HEK293 (cell line): ENCODE data around the gene TP73.
A peak's percentile ranks its signal among the peaks of the same experiment; 100 is the strongest.

Experiments used
- CTCF ChIA-PET: fragments of 350-600 bp; formaldehyde crosslinking; extraction: SDS; loops from one replicate; lab custom pipeline; 2021; ENCODE audit warnings: antibody characterized with exemption; lab: Yijun Ruan, JAX
- POLR2A ChIA-PET: fragments of 300-600 bp; formaldehyde crosslinking; extraction: SDS; loops from one replicate; lab custom pipeline; 2020; ENCODE audit warnings: antibody characterized with exemption, inconsistent platforms; lab: Yijun Ruan, JAX
- H3K27ac ChIP-seq: fragments of 200-500 bp; sonication (Bioruptor generic); 2 replicates; pipeline ENCODE4 v1.5.1; 2014; ENCODE audit warnings: low read depth, low read length, control low read depth, inconsistent platforms; ENCODE audit errors: extremely low read depth
- H3K36me3 ChIP-seq, 2 experiments: fragments of 200-500 bp in 1 of 2; sonication (Bioruptor generic) in 1 of 2; 1 replicate in 1 of 2; 2 replicates in 1 of 2; pipeline ENCODE4 v1.5.1; 2014 to 2017; ENCODE audit warnings: inconsistent platforms in 2 of 2, low read length in 2 of 2; ENCODE audit not compliant: control insufficient read depth in 2 of 2, insufficient read depth in 1 of 2
- H3K4me1 ChIP-seq: fragments of 200-500 bp; sonication (Bioruptor generic); 2 replicates; pipeline ENCODE4 v1.5.1; 2014; ENCODE audit warnings: mild to moderate bottlenecking, low read length, inconsistent platforms; ENCODE audit not compliant: control insufficient read depth, insufficient read depth
- H3K4me3 ChIP-seq: 2 replicates; pipeline ENCODE4 v1.5.1; 2011; ENCODE audit warnings: low read depth, mild to moderate bottlenecking, control low read depth, low read length, moderate library complexity
- H3K9me3 ChIP-seq: fragments of 200-500 bp; sonication (Bioruptor generic); 2 replicates; pipeline ENCODE4 v1.5.1; 2014; ENCODE audit warnings: low read depth, low read length, inconsistent platforms; ENCODE audit not compliant: control insufficient read depth, insufficient read depth
- EGR2 ChIP-seq: fragments of 450-650 bp; formaldehyde crosslinking; IDR thresholded peaks from 2 replicates; pipeline ENCODE4 v1.5.1; 2016; ENCODE audit warnings: low read depth, missing biosample characterization, missing genetic modification characterization
- ELK4 ChIP-seq: IDR thresholded peaks from 2 replicates; pipeline ENCODE4 v1.6.1; 2011; ENCODE audit warnings: mild to moderate bottlenecking, low read depth, low read length, borderline replicate concordance
- HOXA7 ChIP-seq: sonication (generic); formaldehyde crosslinking; IDR thresholded peaks from 2 replicates; pipeline ENCODE4 v1.8.1; 2022; ENCODE audit warnings: missing genetic modification reagents, borderline replicate concordance
- IKZF3 ChIP-seq: fragments of 450-650 bp; IDR thresholded peaks from 2 replicates; pipeline ENCODE4 v1.5.0; 2018; ENCODE audit warnings: missing biosample characterization, mild to moderate bottlenecking, missing genetic modification characterization, moderate library complexity
- KLF16 ChIP-seq: fragments of 450-650 bp; formaldehyde crosslinking; IDR thresholded peaks from 2 replicates; pipeline ENCODE4 v1.5.1; 2017; ENCODE audit warnings: missing biosample characterization, missing genetic modification characterization
- RBAK ChIP-seq: fragments of 450-650 bp; formaldehyde crosslinking; IDR thresholded peaks from 2 replicates; pipeline ENCODE4 v1.5.1; 2016; ENCODE audit warnings: missing biosample characterization, missing genetic modification characterization
- WT1 ChIP-seq: fragments of 450-650 bp; formaldehyde crosslinking; IDR thresholded peaks from 2 replicates; pipeline ENCODE4 v1.5.1; 2016; ENCODE audit warnings: missing biosample characterization, missing genetic modification characterization
- ZBTB8A ChIP-seq: fragments of 450-650 bp; formaldehyde crosslinking; IDR thresholded peaks from 2 replicates; pipeline ENCODE4 v1.5.1; 2016; ENCODE audit warnings: missing biosample characterization, missing genetic modification characterization
- ZFHX2 ChIP-seq: fragments of 450-650 bp; formaldehyde crosslinking; conservative IDR thresholded peaks from 2 replicates; pipeline ENCODE4 v1.5.1; 2016; ENCODE audit warnings: missing biosample characterization, missing genetic modification characterization
- ZFP41 ChIP-seq: fragments of 450-650 bp; formaldehyde crosslinking; IDR thresholded peaks from 2 replicates; pipeline ENCODE4 v1.5.1; 2016; ENCODE audit warnings: missing biosample characterization, missing genetic modification characterization, borderline replicate concordance
- ZNF138 ChIP-seq: fragments of 450-650 bp; formaldehyde crosslinking; IDR thresholded peaks from 2 replicates; pipeline ENCODE4 v1.5.1; 2016; ENCODE audit warnings: missing biosample characterization, missing genetic modification characterization, borderline replicate concordance
- ZNF175 ChIP-seq: fragments of 450-650 bp; formaldehyde crosslinking; IDR thresholded peaks from 2 replicates; pipeline ENCODE4 v1.5.1; 2016; ENCODE audit warnings: missing biosample characterization, missing genetic modification characterization
- ZNF26 ChIP-seq: fragments of 450-650 bp; formaldehyde crosslinking; IDR thresholded peaks from 2 replicates; pipeline ENCODE4 v1.5.1; 2016; ENCODE audit warnings: missing biosample characterization, missing genetic modification characterization
- ZNF280D ChIP-seq: fragments of 450-650 bp; formaldehyde crosslinking; IDR thresholded peaks from 2 replicates; pipeline ENCODE4 v1.5.1; 2016; ENCODE audit warnings: missing biosample characterization, missing genetic modification characterization
- ZNF707 ChIP-seq: fragments of 450-650 bp; formaldehyde crosslinking; IDR thresholded peaks from 2 replicates; pipeline ENCODE4 v1.5.1; 2016; ENCODE audit warnings: missing biosample characterization, missing genetic modification characterization
- ZXDB ChIP-seq: fragments of 450-650 bp; formaldehyde crosslinking; IDR thresholded peaks from 2 replicates; pipeline ENCODE4 v1.5.1; 2016; ENCODE audit warnings: missing biosample characterization, missing genetic modification characterization

Gene TP73

GRCh38 chr1:3653286-3653618, 936 bp downstream of the TP73 start:
- Histone ChIP-seq H3K4me3 (peak overlapping the region; percentile 68), H3K36me3 (peaks cover 0 to 3% of the 10 kb centered on the region in 2 experiments; a peak in 1 of 3 replicates), H3K9me3 (no peaks in the 10 kb centered on the region), H3K4me1 (no peaks in the 10 kb centered on the region), H3K27ac (no peak overlapping the region)
- ChIA-PET POLR2A (interaction anchor here (0.6 to 1.6 kb wide), 3 partner anchors 11 to 248 kb away, joined by 3 to 4 read pairs (median 3); no protein-coding TSS in a partner anchor), CTCF (interaction anchor here (1.1 to 1.3 kb wide), 3 partner anchors 70 to 200 kb away, joined by 4 to 5 read pairs (median 5); no protein-coding TSS in a partner anchor)
- TF ChIP-seq RBAK (tag by site-specific recombination) (no peak), WT1 (tag by site-specific recombination) (no peak), ZFP41 (tag by site-specific recombination) (no peak), IKZF3 (tag by site-specific recombination) (no peak), ZNF138 (no peak), ZNF175 (tag by site-specific recombination) (no peak), ZNF280D (no peak), ZNF26 (tag by site-specific recombination) (no peak), HOXA7 (CRISPR knock-in tag) (no peak), ZNF707 (tag by site-specific recombination) (no peak), ELK4 (no peak), KLF16 (tag by site-specific recombination) (no peak)

GRCh38 chr1:3654549-3655281, 2.4 kb downstream of the TP73 start:
- no peak overlapping the region for H3K27ac ChIP-seq
- TF ChIP-seq EGR2 (tag by site-specific recombination) (peak; percentile 11; the same call in 1 of the 2 replicates), ZXDB (tag by site-specific recombination) (no peak), ZBTB8A (tag by site-specific recombination) (peak; percentile 51; the same call in 1 of the 2 replicates), ZFHX2 (tag by site-specific recombination) (0 out of 2 replicates have a peak, but pooled peaks have one; percentile 13)
- POLR2A ChIA-PET = no interaction called here
- no peaks in the 10 kb centered on the region for H3K36me3 ChIP-seq
- CTCF ChIA-PET = interaction anchor here (0.6 kb wide), 2 partner anchors 74 to 1620 kb away, joined by 3 read pairs; no protein-coding TSS in a partner anchor
- no peak overlapping the region for H3K4me3 ChIP-seq
- H3K4me1 ChIP-seq = peaks cover 2% of the 10 kb centered on the region; the same call in 1 of the 2 replicates
- H3K9me3 ChIP-seq = no peaks in the 10 kb centered on the region
